Gastrocnemius medialis (tissue), 4 donors: ENCODE results near the gene FAM131C.

Experiments used
- CTCF ChIP-seq, 5 experiments: fragments of 450-650 bp in 3 of 5; fragments of 200-600 bp in 2 of 5; sonication (generic) in 2 of 5; IDR thresholded peaks in 4 of 5; conservative IDR thresholded peaks in 1 of 5; 1 replicate in 4 of 5; 2 replicates in 1 of 5; pipeline ENCODE4 v1.5.1; 2016 to 2019; ENCODE audit warnings: antibody characterized with exemption in 5 of 5, mild to moderate bottlenecking in 3 of 5, moderate library complexity in 3 of 5
- POLR2A ChIP-seq, 2 donors: fragments of 450-650 bp; IDR thresholded peaks; one replicate each; pipeline ENCODE4 v1.6.1; 2017; ENCODE audit warnings: antibody characterized with exemption in 2 of 2, mild to moderate bottlenecking in 2 of 2, moderate library complexity in 2 of 2

- TF ChIP-seq CTCF (IDR thresholded peaks at IDR 0.05 in 4 of 5, conservative IDR thresholded peaks at IDR 0.05 in 1 of 5) (no peak), POLR2A (IDR thresholded peaks at IDR 0.05) (no peak)
These were observed 22.4 kb downstream of the FAM131C start for GRCh38 chr1:16051039-16051438.
